Measurements from ENCODE around the gene GNG4.

Gene GNG4

GRCh38 chr1:235649368-235650163, at the start of gene GNG4:
Gene GNG4, minus strand, starts transcription at chr1:235649784. Its CDS starts 65,946 bp downstream, at chr1:235583838.
- CTCF ChIA-PET, result no interaction called here
- DNase-seq (ENCODE audit: extremely low spot score), result peak; percentile 68
- POLR2A ChIA-PET, result no interaction called here
- peak; percentile 89 for TF ChIP-seq L3MBTL2 (conservative IDR thresholded peaks at IDR 0.05)
- peak; percentile 53 for TF ChIP-seq FOXM1 (IDR thresholded peaks at IDR 0.05; ENCODE audit: borderline replicate concordance)
- no peak for TF ChIP-seq SUZ12 (IDR thresholded peaks at IDR 0.05)

- CTCF ChIA-PET, result interaction anchor here (0.6 kb wide), 1 partner anchor 96 kb away, joined by 4 read pairs; no protein-coding TSS in a partner anchor
- POLR2A ChIA-PET, result no interaction called here
- TF ChIP-seq LEF1 (IDR thresholded peaks at IDR 0.05; ENCODE audit: borderline replicate concordance) (no peak), ELF4 (IDR thresholded peaks at IDR 0.05) (no peak), ARNT (IDR thresholded peaks at IDR 0.05) (no peak), TARDBP (IDR thresholded peaks at IDR 0.05) (no peak), L3MBTL2 (conservative IDR thresholded peaks at IDR 0.05) (no peak), BHLHE40 (IDR thresholded peaks at IDR 0.05; ENCODE audit: borderline replicate concordance) (no peak)
- TF ChIP-seq, protein P1, sequence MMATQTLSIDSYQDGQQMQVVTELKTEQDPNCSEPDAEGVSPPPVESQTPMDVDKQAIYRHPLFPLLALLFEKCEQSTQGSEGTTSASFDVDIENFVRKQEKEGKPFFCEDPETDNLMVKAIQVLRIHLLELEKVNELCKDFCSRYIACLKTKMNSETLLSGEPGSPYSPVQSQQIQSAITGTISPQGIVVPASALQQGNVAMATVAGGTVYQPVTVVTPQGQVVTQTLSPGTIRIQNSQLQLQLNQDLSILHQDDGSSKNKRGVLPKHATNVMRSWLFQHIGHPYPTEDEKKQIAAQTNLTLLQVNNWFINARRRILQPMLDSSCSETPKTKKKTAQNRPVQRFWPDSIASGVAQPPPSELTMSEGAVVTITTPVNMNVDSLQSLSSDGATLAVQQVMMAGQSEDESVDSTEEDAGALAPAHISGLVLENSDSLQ (IDR thresholded peaks at IDR 0.05), result no peak
- no peak for DNase-seq (ENCODE audit: extremely low spot score)
Measured at GRCh38 chr1:235697508-235697907, 47.9 kb upstream of the GNG4 start.

GRCh38 chr1:235689356-235689755, 39.8 kb upstream of the GNG4 start:
- DNase-seq (ENCODE audit: extremely low spot score), result no peak
- POLR2A ChIA-PET, result no interaction called here
- CTCF ChIA-PET, result no interaction called here
- TF ChIP-seq SP1 (IDR thresholded peaks at IDR 0.05) (no peak), FOXK2 (IDR thresholded peaks at IDR 0.05) (no peak), TARDBP (IDR thresholded peaks at IDR 0.05) (no peak)

GRCh38 chr1:235688096-235688495, 38.5 kb upstream of the GNG4 start:
- TF ChIP-seq ELF4 (IDR thresholded peaks at IDR 0.05) (no peak), FOXA1 (IDR thresholded peaks at IDR 0.05) (no peak), L3MBTL2 (conservative IDR thresholded peaks at IDR 0.05) (no peak), HDGF (IDR thresholded peaks at IDR 0.05; ENCODE audit: borderline replicate concordance) (no peak), SP1 (IDR thresholded peaks at IDR 0.05) (no peak), FOXM1 (IDR thresholded peaks at IDR 0.05; ENCODE audit: borderline replicate concordance) (no peak), BHLHE40 (IDR thresholded peaks at IDR 0.05; ENCODE audit: borderline replicate concordance) (no peak), FOXK2 (IDR thresholded peaks at IDR 0.05) (no peak)
- TF ChIP-seq, protein P1 (IDR thresholded peaks at IDR 0.05), result no peak
- ChIA-PET POLR2A (no interaction called here), CTCF (no interaction called here)
- DNase-seq (ENCODE audit: extremely low spot score), result no peak

- POLR2A ChIA-PET, result no interaction called here
Measured at GRCh38 chr1:235683653-235684052, 34.1 kb upstream of the GNG4 start.

DNA sequence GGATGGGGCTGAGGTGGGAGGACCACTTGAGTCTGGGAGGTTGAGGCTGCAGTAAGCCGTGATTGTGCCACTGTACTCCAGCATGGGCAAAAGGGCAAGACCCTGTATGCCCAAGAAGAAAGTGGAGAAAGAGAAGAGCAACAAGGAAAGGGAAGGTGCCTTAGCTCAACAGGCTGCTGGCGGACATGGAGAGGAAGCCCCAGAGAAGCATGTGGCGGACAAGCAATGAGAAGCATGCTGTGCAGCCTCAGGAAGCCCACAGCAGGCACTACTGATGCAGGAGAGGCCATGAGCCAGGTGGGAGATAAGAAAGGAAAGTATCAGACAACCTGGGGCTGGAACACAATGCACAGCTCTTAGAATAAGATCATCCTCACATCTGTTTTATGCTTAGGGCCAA, 32.6 kb upstream of the GNG4 start:
- DNase-seq (ENCODE audit: extremely low spot score), result no peak
- ChIA-PET CTCF (no interaction called here), POLR2A (interaction anchor here (0.6 kb wide), 1 partner anchor 51 kb away, joined by 3 read pairs; no protein-coding TSS in a partner anchor)
- TF ChIP-seq FOXA1 (IDR thresholded peaks at IDR 0.05), result no peak

More at GRCh38 chr1:235683653-235684052, 34.1 kb upstream of the GNG4 start:
- TF ChIP-seq ELF4 (IDR thresholded peaks at IDR 0.05), result no peak
- TF ChIP-seq SUZ12 (IDR thresholded peaks at IDR 0.05), result no peak
- TF ChIP-seq ARNT (IDR thresholded peaks at IDR 0.05), result no peak
- no peak for TF ChIP-seq L3MBTL2 (conservative IDR thresholded peaks at IDR 0.05)
- TF ChIP-seq LEF1 (IDR thresholded peaks at IDR 0.05; ENCODE audit: borderline replicate concordance), result no peak
- no peak for TF ChIP-seq FOXA1 (IDR thresholded peaks at IDR 0.05)
- TF ChIP-seq FOXK2 (IDR thresholded peaks at IDR 0.05), result no peak
- TF ChIP-seq, protein P1 (IDR thresholded peaks at IDR 0.05), result no peak
- no peak for TF ChIP-seq HDGF (IDR thresholded peaks at IDR 0.05; ENCODE audit: borderline replicate concordance)
- TF ChIP-seq SP1 (IDR thresholded peaks at IDR 0.05), result no peak
- TF ChIP-seq CTBP1 (IDR thresholded peaks at IDR 0.05; ENCODE audit: borderline replicate concordance), result no peak
- no peak for TF ChIP-seq ZNF384 (IDR thresholded peaks at IDR 0.05)
- no peak for TF ChIP-seq BHLHE40 (IDR thresholded peaks at IDR 0.05; ENCODE audit: borderline replicate concordance)
- DNase-seq (ENCODE audit: extremely low spot score), result no peak
- CTCF ChIA-PET, result interaction anchor here (0.7 kb wide), 1 partner anchor 25 kb away, joined by 3 read pairs; no protein-coding TSS in a partner anchor

- no peak for TF ChIP-seq ELF4 (IDR thresholded peaks at IDR 0.05)
- TF ChIP-seq, protein P1 (IDR thresholded peaks at IDR 0.05), result peak; percentile 68
- CTCF ChIA-PET, result interaction anchor here (0.6 to 1.4 kb wide), 3 partner anchors 17 to 292 kb away, joined by 3 to 4 read pairs (median 3); no protein-coding TSS in a partner anchor
- no peak for DNase-seq (ENCODE audit: extremely low spot score)
- POLR2A ChIA-PET, result no interaction called here
Measured at GRCh38 chr1:235679644-235680043, 30.1 kb upstream of the GNG4 start.
